Activated T-cell treated with anti-CD3 and anti-CD28 coated beads for 24 hours (primary cell): ENCODE results near the gene SELENBP1.

Experiments
- DNase-seq: peaks from one replicate; pipeline ENCODE4 v3.0.0-alpha.2; 2020; ENCODE audit warnings: low read depth

The SELENBP1 gene

GRCh38 chr1:151343587-151343986, 28.9 kb downstream of the SELENBP1 start:
- DNase-seq: no peak

- DNase-seq: no peak
Measured at GRCh38 chr1:151342569-151342968, 29.9 kb downstream of the SELENBP1 start.

DNA sequence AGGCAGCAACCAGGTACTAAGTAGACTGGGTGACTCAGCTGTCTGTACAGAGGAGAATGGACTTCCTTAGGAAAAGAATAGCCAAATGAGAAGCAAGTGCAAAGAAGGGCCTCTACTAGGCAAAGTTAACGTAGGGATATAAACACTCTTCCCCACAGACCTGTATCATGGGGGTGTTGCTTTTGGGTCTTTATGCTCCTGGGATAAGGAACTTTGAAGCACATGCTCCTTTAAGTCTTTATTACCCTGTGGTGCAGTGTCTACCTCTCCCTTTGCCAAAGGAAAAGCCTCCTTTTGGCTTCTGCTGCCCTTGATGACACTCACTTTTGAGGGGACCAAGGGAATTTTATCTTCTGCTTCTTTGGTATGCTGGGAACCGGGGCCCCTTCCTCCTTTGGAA, 30.5 kb downstream of the SELENBP1 start:
- DNase-seq: no peak

- peak; percentile 30 for DNase-seq
Measured at GRCh38 chr1:151340870-151341754, 31.4 kb downstream of the SELENBP1 start.

GRCh38 chr1:151336556-151336955, 35.9 kb downstream of the SELENBP1 start:
- no peak for DNase-seq

DNA sequence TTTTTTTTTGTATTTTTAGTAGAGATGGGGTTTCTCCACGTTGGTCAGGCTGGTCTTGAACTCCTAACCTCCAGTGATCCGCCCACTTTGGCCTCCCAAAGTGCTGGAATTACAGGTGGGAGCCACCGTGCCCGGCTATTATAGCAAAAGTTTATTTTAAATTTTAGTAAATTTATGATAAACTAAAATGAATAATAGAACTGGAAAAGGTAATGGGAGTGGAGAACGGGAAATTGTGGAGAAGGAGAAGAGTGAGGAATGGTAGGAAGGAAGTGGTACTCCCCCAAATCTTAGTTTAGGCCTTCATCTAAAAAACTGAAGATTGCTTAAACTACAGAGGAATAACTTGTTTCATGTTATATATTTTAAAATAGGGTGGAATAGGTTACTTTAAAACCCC, 37.7 kb downstream of the SELENBP1 start:
- DNase-seq: no peak

- DNase-seq: no peak
Measured at GRCh38 chr1:151327903-151328674, 44.4 kb downstream of the SELENBP1 start.

- peak; percentile 84 for DNase-seq
Measured at GRCh38 chr1:151327223-151327902, 45.1 kb downstream of the SELENBP1 start, which contains the start of gene PI4KB. Gene PI4KB, minus strand, starts transcription at chr1:151327416. Its CDS starts 10,935 bp downstream, at chr1:151316481.

DNA sequence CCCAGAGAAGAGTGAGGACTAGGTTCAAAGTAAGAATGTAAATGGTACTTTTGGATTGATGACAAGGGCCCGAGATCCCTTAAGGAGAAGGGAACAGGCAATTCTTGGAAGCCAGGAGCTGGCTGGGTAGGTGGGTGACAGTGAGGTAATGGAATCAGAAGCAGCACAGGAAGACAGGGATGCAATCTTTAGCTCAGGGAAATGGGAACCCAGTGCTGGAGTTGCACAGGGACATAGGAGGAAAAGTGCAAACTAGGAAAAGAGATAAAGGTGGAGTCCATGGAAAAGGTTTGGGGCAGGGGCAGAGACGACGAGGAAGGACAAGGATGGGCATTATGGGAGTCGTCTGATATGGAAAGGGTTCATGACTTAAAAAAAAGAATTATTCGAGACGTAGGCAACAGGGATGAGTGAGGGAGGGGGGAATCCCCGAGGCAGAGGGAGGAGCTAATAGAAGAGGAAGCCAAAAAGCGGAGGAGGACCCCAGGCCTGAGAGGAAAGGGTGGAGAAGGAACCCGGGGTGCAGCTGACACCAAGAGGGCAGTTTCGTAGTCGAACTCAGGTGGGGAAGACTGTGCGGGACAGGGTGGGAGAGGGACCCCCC, 45.8 kb downstream of the SELENBP1 start:
- DNase-seq: peak; percentile 52

DNA sequence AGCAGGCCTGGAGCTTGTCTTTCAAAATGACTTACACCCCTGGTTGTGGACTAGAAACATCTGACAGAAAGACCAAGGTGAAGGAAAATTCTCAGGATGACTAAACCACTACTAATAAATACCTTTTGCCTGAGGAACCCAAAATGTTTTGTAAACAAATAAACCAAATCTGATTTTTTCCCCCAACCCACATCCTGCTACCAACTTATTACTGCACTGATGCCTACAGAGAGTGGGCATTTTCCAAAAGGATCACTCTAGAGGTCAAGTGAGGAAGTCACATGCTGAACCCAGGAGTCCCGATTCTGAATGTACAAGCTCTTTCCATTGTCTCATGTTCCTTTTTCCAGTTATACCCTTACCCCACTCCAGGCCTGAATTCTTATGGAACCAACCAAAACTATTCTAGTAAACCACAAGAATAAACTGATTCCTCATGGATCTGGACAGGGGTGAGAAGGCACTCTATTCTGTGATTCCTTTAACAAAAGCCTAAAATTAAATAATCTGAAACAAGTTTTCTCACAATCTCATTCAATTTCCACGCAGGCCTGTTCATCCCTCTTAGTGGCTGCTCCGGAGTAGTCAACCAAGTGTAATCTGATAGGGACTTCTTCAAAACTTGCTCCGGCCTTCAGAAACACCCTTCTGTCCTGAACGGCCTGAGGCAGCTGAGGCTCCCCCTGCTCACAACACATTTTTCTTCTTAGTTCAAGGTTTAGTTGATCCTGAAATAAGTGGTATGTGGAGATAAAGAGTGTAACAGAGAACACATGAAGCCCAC, 46.7 kb downstream of the SELENBP1 start:
- no peak for DNase-seq

DNA sequence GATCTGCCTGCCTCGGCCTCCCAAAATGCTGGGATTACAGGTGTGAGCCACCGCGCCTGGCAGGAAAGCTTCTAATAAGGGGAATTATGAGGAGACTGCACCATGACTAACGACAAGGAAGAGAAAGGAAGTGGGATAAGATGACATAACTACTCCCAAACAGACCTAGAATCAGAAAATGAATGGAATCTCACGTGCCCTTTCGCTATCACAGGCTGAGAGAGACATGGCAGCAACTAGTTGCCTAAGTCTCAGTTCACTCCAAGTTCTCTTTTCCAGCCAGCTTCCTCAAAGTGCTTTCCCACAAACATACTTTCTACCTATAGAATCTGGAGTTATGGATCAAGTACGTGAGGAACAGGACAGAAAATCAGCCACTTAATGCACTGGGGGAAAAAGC, 47.3 kb downstream of the SELENBP1 start:
- no peak for DNase-seq

DNA sequence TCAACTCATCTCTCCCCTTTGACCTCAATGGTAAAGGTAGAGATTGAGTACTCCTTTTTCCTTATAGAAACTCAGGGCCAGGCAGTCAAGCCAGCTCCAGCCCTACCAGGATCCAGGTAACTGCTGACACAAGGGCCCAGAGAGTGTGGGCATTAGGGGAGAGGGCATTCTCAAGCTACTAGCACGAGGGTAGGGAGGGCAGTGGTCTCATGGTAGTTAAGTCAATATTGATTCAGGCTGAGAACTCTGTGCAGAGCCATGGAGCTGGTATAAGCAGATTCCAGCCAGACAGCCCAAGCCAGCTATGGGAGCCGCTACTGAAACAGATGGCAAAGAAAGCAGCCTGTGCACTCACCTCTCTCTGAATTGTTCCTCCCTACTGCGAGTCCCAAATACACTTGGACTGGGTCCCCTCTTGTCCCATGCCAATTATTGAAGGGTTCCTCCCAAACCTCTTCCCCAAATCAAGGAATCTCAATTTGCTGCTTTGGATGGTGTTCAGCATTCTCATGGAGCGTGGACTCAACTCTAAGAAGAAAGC, 48.0 kb downstream of the SELENBP1 start:
- no peak for DNase-seq

DNA sequence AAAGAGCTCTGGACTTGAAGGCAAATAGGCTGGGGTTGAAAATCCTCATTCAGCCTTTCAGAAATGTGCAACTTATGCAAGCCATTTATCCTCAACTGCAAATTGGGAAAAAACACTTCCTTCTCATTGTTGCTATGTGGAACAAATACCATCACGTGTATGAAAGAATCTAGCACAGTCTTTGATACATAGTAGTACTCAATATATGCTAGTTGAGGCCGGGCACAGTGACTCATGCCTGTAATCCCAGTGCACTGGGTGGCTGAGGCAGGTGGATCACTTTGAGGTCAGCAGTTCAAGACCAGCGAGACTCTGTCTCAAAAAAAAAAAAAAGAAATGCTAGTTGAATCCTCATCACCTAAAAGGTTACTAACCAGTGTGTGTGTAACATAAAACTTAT, 53.5 kb downstream of the SELENBP1 start:
- no peak for DNase-seq

DNA sequence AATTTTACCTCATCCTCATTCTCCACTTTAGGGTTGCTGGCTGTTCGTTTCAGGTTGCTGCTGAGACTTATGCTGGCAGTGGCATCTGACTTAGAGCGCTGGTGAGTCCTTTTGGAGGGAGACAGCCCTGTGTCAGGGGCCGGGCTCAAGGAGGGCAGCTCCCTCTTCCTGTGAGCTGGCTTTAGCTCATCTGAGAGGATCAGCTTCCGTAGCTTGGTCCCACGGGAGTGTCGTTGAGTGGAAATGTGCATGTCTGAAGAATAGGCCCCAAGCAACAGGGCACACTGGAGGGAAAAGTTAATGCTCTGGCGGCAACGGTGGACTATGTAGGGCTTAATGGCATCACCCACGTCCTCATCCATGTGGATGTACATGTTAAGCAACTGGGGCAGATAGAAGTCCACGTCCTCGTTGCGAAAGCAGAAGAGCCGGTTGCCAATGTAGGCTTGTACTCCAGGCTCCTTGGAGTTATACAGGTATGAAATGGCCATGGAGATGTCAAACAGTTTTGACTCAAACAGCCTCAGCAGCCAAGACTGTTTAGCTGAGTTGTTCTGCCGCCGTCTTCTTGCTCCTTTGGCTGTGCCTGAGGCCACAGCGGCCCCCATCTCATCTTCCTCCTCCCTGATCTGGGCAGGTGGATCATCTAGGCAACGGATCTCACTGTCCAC, 56.8 kb downstream of the SELENBP1 start:
- DNase-seq: no peak
